ENCODE results near the gene FRMD3.

GRCh38 chr9:83505282-83505681 is 32.9 kb downstream of the FRMD3 start:
- TF ChIP-seq POLR2AphosphoS5 (IDR thresholded peaks at IDR 0.05) (no peak), CTCF (IDR thresholded peaks at IDR 0.05) (no peak)
